Measurements from ENCODE around the gene RNF223.

- TF ChIP-seq CTCF (IDR thresholded peaks at IDR 0.05) (no peak), POLR2A (IDR thresholded peaks at IDR 0.05) (no peak)
Measured at GRCh38 chr1:1053682-1054081, 20.4 kb downstream of the RNF223 start.
